ENCODE results near the gene C12orf60.

The C12orf60 gene

DNA sequence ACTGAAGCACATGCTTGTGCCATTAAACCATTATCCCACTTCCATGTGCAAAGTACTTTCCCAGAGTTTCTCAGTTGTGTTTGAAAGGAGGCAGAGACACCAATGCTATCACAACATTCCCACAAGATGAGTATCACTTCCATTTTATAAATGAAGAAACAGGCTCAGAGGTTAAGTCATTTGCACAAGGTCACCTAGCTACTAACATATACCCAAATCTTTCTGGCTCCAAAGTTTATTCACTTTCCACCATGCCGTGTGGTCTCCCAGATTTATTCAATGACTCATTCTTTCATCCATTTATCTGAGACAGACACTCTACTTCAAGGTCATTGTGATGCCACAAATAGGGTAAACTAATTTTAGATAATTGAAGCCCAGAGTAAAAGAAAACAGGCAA lies 30.5 kb downstream of the C12orf60 start:
- in situ Hi-C loops (cut with MboI; ENCODE audit: low sequenced_read_pairs): no loop called here

- in situ Hi-C loops (cut with MboI; ENCODE audit: low sequenced_read_pairs): no loop called here
Observed at GRCh38 chr12:14834509-14834908, 31.0 kb downstream of the C12orf60 start.

DNA sequence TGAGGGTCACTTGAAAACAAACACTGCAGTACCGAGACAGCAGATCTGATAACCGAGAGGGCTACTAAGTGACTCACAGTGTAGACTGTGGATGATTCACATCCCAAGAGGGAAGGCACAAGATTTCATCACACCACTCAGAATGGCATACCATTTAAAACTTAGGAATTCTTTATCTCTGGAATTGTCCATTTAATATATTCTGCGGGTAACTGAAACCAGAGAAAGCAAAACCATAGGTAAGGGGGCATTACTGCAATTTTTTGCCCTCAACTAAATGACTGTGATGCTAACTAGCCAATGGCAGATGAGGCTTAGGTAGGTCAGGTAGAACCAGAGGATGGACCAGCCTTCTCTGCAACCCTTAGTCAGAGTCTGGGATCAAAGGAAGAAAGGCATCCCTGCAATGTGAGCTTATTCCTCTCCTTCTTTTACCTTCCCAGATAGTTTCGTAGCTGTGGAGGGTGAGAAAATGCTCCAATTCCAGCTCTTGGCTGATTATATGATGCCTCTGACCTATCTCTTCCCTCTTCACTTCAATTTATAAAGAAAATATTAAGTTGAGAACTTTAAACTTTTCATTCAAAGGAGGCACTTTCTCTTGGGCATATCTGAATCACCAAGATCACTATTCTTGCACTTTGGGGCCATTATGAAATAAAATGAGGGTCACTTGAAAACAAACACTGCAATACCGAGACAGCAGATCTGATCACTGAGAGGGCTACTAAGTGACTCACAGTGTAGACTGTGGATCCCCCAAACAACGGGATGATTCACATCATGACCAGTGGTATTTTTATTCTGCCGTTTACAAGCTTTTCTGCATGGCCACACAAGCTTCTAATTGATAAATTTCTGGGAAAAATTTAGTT lies 33.1 kb downstream of the C12orf60 start:
- in situ Hi-C loops (cut with MboI; ENCODE audit: low sequenced_read_pairs): no loop called here

GRCh38 chr12:14839262-14839661 lies 35.8 kb downstream of the C12orf60 start:
- in situ Hi-C loops (cut with MboI; ENCODE audit: low sequenced_read_pairs): no loop called here

- in situ Hi-C loops (cut with MboI; ENCODE audit: low sequenced_read_pairs): loop anchor here (10.0 kb wide), 1 partner anchor 164 kb away; no protein-coding TSS in a partner anchor
Observed at GRCh38 chr12:14840616-14841015, 37.1 kb downstream of the C12orf60 start.

GRCh38 chr12:14841761-14842160 lies 38.3 kb downstream of the C12orf60 start:
- in situ Hi-C loops (cut with MboI; ENCODE audit: low sequenced_read_pairs): loop anchor here (10.0 kb wide), 1 partner anchor 163 kb away; no protein-coding TSS in a partner anchor

- in situ Hi-C loops (cut with MboI; ENCODE audit: low sequenced_read_pairs): loop anchor here (10.0 kb wide), 1 partner anchor 162 kb away; no protein-coding TSS in a partner anchor
Observed at GRCh38 chr12:14842315-14842714, 38.8 kb downstream of the C12orf60 start.

- in situ Hi-C loops (cut with MboI; ENCODE audit: low sequenced_read_pairs): loop anchor here (10.0 kb wide), 1 partner anchor 161 kb away; no protein-coding TSS in a partner anchor
Observed at GRCh38 chr12:14843425-14843887, 40.0 kb downstream of the C12orf60 start, which contains the start of gene ART4. TSS of gene ART4 (minus strand) at chr12:14843526. CDS start at chr12:14843113, 413 bp downstream.

DNA sequence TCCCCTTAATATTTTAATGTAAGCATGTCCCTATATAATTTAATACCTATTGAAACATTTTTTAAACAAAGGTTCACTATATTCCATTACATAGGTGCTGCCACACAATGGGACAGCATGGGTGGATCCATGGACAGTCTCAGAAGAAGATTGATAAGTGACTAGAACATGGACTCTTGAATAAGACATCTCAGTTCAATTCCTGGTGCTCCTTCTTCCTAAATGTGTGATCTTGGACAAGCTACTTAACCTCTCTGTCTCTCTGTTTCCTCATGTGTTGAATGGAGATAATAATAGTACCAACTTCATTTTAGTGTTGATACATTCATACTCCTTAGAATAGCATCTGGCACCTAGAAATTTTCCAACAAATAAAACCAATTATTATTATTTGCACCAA lies 40.9 kb downstream of the C12orf60 start:
- in situ Hi-C loops (cut with MboI; ENCODE audit: low sequenced_read_pairs): loop anchor here (10.0 kb wide), 1 partner anchor 160 kb away; no protein-coding TSS in a partner anchor

- in situ Hi-C loops (cut with MboI; ENCODE audit: low sequenced_read_pairs): loop anchor here (10.0 kb wide), 1 partner anchor 159 kb away; no protein-coding TSS in a partner anchor
Observed at GRCh38 chr12:14845350-14845750, 41.9 kb downstream of the C12orf60 start.

GRCh38 chr12:14846042-14846587 lies 42.6 kb downstream of the C12orf60 start:
- in situ Hi-C loops (cut with MboI; ENCODE audit: low sequenced_read_pairs): loop anchor here (10.0 kb wide), 1 partner anchor 159 kb away; no protein-coding TSS in a partner anchor

DNA sequence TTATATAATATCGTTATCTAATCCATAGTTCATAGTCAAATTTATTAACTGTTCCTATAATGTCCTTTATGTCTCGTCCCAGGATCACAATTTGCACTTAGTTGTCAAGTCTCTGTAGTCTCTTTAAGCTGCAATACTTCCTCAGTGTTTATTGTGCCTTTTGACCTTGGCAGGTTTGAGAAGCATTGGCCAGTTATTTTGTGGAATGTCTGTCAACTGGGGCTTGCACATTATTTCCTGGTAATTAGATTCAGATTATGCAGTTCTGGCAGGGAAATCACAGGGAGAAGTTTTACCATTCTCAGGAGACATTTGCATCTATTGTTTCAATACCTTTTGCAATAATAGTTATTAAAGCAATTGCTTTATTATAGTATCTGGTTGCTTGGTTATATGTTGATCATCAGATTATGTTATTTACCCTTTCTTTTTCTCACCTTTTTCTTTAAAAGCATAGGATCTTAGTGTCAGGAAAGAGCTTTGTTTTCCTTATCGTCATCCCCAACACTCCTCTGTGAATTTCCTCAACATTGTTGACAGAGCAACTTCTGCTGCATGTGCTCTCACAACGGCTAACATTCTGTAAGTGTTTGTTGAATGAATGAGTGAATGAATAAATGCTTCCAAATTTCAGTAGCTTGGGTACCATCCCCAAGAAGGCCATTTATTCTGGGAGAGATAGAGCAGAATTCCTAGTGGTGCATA lies 43.6 kb downstream of the C12orf60 start:
- in situ Hi-C loops (cut with MboI; ENCODE audit: low sequenced_read_pairs): loop anchor here (10.0 kb wide), 1 partner anchor 158 kb away; no protein-coding TSS in a partner anchor

DNA sequence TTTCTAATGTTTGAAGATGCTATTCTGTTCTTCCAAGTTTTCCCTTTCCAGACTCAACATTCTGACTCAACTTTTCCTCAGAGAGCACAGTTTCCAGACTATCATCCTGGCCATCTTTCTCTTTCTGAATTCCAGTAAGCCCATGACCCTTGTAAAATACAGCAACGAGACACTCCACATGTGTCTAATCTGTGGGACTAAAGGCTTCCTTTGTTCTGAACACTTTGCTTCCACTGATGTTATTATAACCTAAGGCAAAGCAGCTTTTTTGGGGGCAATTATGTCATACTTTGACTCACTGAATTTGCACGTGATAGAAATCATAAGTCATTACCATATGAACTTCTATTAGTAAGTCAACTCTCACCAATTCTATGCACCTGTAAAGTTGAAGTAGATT lies 46.2 kb downstream of the C12orf60 start:
- in situ Hi-C loops (cut with MboI; ENCODE audit: low sequenced_read_pairs): loop anchor here (10.0 kb wide), 1 partner anchor 155 kb away; no protein-coding TSS in a partner anchor

- in situ Hi-C loops (cut with MboI; ENCODE audit: low sequenced_read_pairs): no loop called here
Observed at GRCh38 chr12:14850929-14851663, 47.6 kb downstream of the C12orf60 start.

DNA sequence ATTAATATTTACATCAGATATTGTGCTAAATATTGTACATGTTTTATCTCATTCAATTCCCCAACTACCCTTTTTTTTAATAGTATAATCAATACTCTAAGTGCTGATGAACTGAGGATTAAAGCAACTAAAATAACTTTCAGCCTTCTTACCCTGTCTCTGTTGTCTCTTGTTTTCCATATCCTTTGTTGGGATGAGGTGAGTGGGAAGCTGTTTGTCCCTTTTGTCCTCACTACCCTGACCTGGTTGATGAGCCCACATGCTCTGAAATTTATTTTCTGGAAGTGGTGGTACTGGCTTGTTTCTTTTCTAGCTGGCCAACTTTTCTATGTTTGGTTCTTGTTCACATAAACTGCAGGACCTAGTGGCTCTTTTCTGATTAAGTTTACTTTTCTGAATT lies 49.4 kb downstream of the C12orf60 start:
- in situ Hi-C loops (cut with MboI; ENCODE audit: low sequenced_read_pairs): no loop called here

DNA sequence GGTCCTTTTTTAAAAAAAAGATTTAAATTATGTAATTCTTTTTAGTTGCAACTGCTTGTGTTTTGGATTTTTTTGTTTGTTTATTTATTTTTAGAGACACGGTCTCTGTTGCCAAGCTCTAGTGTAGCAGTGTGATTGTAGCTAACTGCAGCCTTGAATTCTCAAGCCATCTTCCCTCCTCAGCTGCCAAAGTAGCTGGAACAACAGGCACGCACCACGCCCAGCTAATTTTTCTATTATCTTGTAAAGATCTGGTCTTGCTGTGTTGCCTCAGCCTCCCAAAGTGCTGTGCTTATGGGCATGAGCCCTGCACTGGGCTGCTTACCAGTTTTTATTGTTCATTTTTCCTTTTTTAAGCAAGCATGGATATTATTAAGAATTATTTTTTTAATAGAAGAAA lies 50.5 kb downstream of the C12orf60 start:
- in situ Hi-C loops (cut with MboI; ENCODE audit: low sequenced_read_pairs): no loop called here

DNA sequence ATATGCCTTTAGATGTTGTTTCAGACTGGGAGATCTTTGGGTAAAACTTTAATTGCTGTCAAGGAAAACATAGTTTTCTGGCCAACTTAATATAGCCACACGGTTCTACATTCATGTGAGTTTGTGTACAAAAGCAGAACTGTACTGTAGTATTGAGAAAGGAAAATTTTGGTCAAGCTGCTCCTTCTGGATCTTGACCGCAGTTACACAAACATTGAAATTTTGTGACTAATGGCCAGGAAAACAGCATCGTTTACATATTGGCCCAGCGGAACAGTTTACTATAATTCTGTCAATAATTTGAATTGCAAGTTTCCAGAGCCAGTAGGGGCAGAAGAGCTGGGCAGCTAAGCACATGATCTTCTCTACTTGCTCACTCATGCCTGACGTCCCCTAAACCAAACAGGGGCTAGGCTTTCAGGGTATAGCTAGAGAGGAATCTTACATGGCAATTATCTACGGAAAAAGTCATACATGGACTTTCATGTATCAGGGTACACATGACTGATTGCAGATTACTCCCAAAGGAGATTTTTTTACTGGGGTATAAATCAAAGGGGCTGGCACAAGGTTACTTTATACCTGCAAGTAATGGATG lies 51.2 kb downstream of the C12orf60 start:
- in situ Hi-C loops (cut with MboI; ENCODE audit: low sequenced_read_pairs): no loop called here

DNA sequence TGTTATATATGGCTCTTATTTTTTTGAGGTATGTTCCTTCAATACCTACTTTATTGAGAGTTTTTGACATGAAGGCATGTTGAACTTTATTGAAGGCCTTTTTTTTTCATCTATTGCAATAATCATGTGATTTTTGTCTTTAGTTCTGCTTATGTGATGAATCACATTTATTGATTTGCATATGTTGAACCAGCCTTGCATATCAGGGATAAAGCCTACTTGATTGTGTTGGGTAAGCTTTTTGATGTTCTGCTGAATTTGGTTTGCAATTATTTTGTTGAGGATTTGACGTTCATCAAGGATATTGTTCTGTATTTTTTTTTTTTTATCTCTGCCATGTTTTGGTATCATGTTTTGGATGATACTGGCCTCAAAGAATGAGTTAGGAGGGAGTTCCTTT lies 55.0 kb downstream of the C12orf60 start:
- in situ Hi-C loops (cut with MboI; ENCODE audit: low sequenced_read_pairs): no loop called here

GRCh38 chr12:14860490-14860889 lies 57.0 kb downstream of the C12orf60 start:
- in situ Hi-C loops (cut with MboI; ENCODE audit: low sequenced_read_pairs): no loop called here
